ENCODE data around the gene TAC4.

DNA sequence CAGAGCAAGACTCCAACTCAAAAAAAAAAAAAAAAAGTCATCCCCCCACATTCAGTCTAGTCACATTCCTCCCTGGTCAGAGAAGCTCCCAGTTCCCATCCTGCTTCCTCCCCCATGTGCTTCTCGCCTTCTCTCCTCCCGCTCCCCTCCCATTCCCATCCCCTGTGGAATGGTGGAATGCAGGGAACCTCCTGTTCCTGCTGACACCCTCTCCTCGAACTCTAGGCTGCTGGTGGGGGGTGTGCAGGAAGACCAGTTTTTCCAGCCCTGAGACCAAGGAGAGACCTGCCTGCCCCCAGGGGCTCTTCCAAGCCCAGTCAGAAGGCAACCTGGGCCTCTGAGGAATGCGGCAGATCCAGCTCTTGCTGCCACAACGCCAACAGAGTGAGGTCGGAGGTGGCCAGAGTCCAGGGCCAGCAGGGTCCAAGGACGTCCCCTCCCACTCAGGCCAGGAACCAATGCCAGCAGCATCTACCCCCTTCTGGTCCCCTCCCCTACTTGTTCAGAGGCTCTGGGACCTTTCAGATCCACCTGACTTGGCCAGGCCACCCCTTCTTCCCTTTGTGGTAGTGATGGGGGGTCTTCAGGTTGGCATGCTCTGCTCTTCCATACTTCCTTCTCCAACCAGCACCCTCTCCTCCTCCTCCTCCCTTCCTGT, 39.3 kb upstream of the TAC4 start:
- no peak for TF ChIP-seq POLR2AphosphoS5 (IDR thresholded peaks at IDR 0.05; ENCODE audit: borderline replicate concordance, low read depth, low read length)
- no peak for TF ChIP-seq EZH2 (IDR thresholded peaks at IDR 0.05)
- TF ChIP-seq FOXP2 (optimal IDR thresholded peaks at IDR 0.05; ENCODE audit: control extremely low read depth, extremely low read length, insufficient read depth): no peak
